AG04449 (cell line): Measurements from ENCODE around the gene ALG1.
"Not testable (repeated sequence)": the region's sequence is repeated elsewhere in the genome, so short reads cannot be mapped to it uniquely, and the experiment has no call there.

Source experiments
- CTCF ChIA-PET: fragments of 350-600 bp; formaldehyde crosslinking; extraction: SDS; loops from one replicate; lab custom pipeline; 2021; ENCODE audit warnings: antibody characterized with exemption; lab: Yijun Ruan, JAX
- POLR2A ChIA-PET: fragments of 400-600, 350-600 bp; formaldehyde crosslinking; extraction: SDS; loops from one replicate; lab custom pipeline; 2020; ENCODE audit warnings: antibody characterized with exemption, inconsistent platforms; lab: Yijun Ruan, JAX
- DNase-seq: peaks from one replicate; pipeline ENCODE4 v3.0.0-alpha.2; 2010; ENCODE audit warnings: low read depth, low spot score
- H3K4me3 ChIP-seq: 2 replicates; pipeline ENCODE4 v1.5.1; 2011; ENCODE audit warnings: low read depth, mild to moderate bottlenecking, control low read depth, low read length
- TF ChIP-seq, protein P1 (sequence below): IDR thresholded peaks from one replicate; pipeline ENCODE4 v1.5.1; 2011; ENCODE audit warnings: mild to moderate bottlenecking, moderate library complexity, low read length, control low read depth, inconsistent platforms; ENCODE audit not compliant: insufficient read depth; ENCODE audit errors: missing control alignments

ALG1 gene

DNA sequence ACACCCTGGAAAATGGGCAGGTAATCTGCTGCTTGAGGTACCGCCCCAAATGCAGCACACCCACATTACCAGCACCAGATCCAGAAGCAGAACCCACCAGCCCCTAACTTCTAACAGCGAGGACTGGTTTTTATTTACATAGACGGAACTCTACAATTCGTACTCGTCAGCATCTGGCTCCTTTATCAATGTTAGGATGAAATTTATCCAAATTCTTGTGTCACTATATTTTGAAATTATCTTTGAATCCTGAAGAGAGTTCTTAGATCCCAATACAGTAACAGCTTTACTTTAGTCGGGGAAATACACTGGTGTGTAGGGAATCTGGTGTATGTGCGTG, 332 bp upstream of the ALG1 start:
- CTCF ChIA-PET, result interaction anchor here (1.2 kb wide), 1 partner anchor 14 kb away, joined by 4 read pairs; no protein-coding TSS in a partner anchor
- TF ChIP-seq, protein P1, sequence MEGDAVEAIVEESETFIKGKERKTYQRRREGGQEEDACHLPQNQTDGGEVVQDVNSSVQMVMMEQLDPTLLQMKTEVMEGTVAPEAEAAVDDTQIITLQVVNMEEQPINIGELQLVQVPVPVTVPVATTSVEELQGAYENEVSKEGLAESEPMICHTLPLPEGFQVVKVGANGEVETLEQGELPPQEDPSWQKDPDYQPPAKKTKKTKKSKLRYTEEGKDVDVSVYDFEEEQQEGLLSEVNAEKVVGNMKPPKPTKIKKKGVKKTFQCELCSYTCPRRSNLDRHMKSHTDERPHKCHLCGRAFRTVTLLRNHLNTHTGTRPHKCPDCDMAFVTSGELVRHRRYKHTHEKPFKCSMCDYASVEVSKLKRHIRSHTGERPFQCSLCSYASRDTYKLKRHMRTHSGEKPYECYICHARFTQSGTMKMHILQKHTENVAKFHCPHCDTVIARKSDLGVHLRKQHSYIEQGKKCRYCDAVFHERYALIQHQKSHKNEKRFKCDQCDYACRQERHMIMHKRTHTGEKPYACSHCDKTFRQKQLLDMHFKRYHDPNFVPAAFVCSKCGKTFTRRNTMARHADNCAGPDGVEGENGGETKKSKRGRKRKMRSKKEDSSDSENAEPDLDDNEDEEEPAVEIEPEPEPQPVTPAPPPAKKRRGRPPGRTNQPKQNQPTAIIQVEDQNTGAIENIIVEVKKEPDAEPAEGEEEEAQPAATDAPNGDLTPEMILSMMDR, result no peak
- DNase-seq, result no peak
- POLR2A ChIA-PET, result interaction anchor here (0.7 kb wide), 1 partner anchor 126 kb away, joined by 3 read pairs; no protein-coding TSS in a partner anchor
- H3K4me3 ChIP-seq, result peak overlapping the region; percentile 81; the same call in 1 of the 2 replicates

DNA sequence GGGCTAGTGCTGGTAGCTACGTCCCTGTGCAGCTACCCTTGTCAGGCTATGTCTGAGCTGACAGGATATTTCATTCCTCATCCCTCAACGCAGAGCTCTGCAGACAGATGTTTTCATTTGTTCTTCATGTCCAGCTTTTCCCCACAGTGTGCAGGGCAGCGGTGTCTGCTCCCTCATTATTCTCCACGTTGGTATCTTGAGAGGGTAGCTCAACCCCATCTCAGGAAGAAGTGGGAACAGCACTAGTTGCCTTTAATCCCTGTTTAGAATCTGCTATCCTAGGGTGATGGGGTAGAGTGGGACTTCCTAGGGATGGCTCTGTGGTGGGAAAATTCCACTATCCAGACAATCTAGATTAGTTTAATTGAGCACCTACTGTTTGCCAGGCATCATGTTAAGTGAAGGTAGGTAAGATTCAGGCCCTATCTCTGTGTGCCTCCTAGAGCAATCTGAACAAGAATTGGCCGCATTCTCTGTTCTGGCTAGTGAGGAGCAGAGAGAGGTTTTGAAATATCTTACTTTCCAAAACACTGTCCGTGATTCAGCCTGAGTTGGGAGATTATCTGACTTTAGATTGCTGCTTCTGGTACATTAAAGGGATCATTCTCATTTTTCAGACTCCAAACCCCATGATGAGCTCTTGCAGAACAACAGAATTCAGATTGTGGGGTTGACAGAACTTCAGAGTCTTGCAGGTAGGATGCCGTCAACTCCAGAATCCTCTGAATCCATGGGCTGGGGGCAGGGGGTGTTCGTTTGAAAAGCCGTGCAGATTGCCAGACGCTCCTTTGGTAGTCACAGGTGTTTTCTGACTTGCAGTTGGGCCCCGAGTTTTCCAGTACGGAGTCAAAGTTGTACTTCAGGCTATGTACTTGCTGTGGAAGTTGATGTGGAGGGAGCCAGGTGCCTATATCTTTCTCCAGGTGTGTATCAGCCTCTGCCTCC, 963 bp downstream of the ALG1 start:
- TF ChIP-seq, protein P1, result no peak
- H3K4me3 ChIP-seq, result peak overlapping the region; percentile 81
- ChIA-PET CTCF (interaction anchor here (0.7 to 2.7 kb wide), 4 partner anchors 10 to 21 kb away, joined by 3 to 6 read pairs (median 4); no protein-coding TSS in a partner anchor), POLR2A (interaction anchor here (0.7 to 0.8 kb wide), 3 partner anchors 69 to 1210 kb away, joined by 3 read pairs; partner anchors contain the start of genes ANKS3 and DNAAF8)
- DNase-seq, result no peak

DNA sequence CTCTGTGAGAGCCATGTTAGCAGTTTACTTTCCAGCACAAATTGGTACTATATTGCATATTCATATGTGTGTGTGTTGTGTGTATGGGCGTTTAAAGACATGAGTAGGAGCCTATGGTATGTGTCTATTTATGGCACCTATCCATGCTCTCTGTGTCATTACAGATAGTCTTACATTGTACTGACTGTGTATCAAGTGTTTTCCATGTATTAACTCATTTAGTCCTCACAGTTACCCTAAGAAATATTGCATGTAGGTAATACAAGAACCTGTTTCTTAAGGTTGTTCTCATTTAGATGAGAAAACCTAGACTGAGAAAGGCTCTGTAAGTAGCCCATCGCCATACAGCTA, 1.6 kb downstream of the ALG1 start:
- no peak overlapping the region; the same call in 1 of the 2 replicates for H3K4me3 ChIP-seq
- TF ChIP-seq, protein P1, result no peak
- ChIA-PET CTCF (interaction anchor here (1.4 to 2.7 kb wide), 2 partner anchors 10 to 19 kb away, joined by 5 to 6 read pairs; no protein-coding TSS in a partner anchor), POLR2A (no interaction called here)
- DNase-seq, result peak; percentile 4

DNA sequence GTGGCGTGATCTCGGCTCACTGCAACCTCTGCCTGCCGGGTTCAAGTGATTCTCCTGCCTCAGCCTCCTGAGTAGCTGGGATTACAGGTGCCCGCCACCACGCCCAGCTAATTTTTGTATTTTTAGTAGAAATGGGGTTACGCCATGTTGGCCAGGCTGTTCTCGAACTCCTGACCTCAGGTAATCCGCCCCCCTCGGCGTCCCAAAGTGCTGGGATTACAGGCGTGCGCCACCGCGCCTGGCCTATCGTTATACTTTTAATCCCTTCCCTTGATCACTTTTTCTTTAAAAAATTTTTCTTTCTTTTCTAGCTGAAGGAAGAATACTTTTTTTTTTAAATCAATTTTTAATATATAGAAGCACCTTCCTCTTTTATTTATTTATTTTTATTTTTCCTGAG, 2.1 kb downstream of the ALG1 start:
- POLR2A ChIA-PET, DNase-seq, H3K4me3 ChIP-seq: not testable (repeated sequence)
- CTCF ChIA-PET, result interaction anchor here (2.7 kb wide), 1 partner anchor 9 kb away, joined by 6 read pairs; no protein-coding TSS in a partner anchor

DNA sequence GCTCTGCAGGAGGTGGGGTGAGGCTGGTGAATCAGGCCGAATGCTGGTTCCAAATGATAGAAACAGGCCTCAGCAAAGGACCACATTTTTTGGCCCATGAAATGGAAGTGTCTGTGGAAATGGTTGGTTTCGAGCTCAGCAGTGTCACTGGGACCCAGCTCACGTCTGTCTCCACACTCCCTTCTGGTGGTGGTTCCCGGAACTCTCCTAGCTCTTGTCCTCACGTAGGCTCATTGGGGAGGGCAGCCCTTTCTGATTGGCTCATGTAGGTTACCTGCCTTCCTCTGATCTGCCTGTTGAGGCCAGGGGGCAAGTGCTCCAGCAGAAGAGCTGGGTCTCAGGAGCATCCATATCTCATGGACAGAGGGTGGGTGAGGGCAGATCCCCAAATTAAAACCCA, 4.0 kb downstream of the ALG1 start:
- TF ChIP-seq, protein P1, result no peak
- DNase-seq, result no peak
- no peak overlapping the region for H3K4me3 ChIP-seq
- POLR2A ChIA-PET, result no interaction called here
- CTCF ChIA-PET, result interaction anchor here (1.0 to 2.6 kb wide), 4 partner anchors 9 to 17 kb away, joined by 3 to 15 read pairs (median 4); no protein-coding TSS in a partner anchor

DNA sequence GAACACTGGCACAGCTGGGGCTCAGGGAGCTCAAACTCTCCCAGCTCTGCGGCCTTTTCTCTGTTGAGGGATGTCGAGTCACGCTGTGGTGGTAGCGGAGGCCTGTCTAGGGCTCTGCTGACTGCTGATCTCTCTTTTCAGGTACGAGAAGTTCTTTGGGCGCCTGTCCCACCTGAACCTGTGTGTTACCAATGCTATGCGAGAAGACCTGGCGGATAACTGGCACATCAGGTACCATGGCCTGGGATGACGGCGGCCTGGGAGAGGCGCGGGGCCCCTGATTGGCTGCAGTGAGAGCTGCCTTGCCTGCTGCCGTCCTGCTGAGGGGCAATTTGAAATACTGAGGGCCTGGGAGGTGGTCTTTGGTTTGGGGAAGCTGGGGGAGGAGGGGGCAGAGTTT, 5.7 kb downstream of the ALG1 start:
- TF ChIP-seq, protein P1, result no peak
- ChIA-PET POLR2A (no interaction called here), CTCF (no interaction called here)
- no peak overlapping the region for H3K4me3 ChIP-seq
- DNase-seq, result no peak
